ENCODE measurements around the gene KRT5. TPM values are rescaled to one million over a fixed set of nuclear protein-coding genes. Genes with fewer than 3 reads are reported as not detected.
A peak's percentile ranks its signal among the peaks of the same experiment; 100 is the strongest.

Gene KRT5
- total RNA-seq, 4 donors from 2014 or later, result 3,026 to 9,625 (median 8,067) TPM

- no peak for TF ChIP-seq EP300 (IDR thresholded peaks at IDR 0.05)
- no peak for TF ChIP-seq POLR2AphosphoS5 (IDR thresholded peaks at IDR 0.05)
- no peak for TF ChIP-seq CTCF (IDR thresholded peaks at IDR 0.05)
- no peaks in the 10 kb centered on the region for H3K36me3 ChIP-seq
- no peak overlapping the region for H3K4me3 ChIP-seq
- no peaks in the 10 kb centered on the region for H3K9me3 ChIP-seq
- no peak overlapping the region for H3K27ac ChIP-seq
- 100% methylated on average over 1 of the region's 5 CpGs for WGBS
- no peaks in the 10 kb centered on the region for H3K4me1 ChIP-seq
- H3K27me3 ChIP-seq, result peaks cover 10% of the 10 kb centered on the region
- no peak for DNase-seq (ENCODE audit: low spot score in 2 of 2)
Observed at GRCh38 chr12:52552055-52552454, 31.9 kb upstream of the KRT5 start.

- TF ChIP-seq POLR2A (IDR thresholded peaks at IDR 0.05) (no peak), POLR2AphosphoS5 (IDR thresholded peaks at IDR 0.05) (no peak), CTCF (IDR thresholded peaks at IDR 0.05) (no peak), EP300 (IDR thresholded peaks at IDR 0.05) (no peak)
- Histone ChIP-seq H3K36me3 (no peaks in the 10 kb centered on the region), H3K4me3 (no peak overlapping the region), H3K9me3 (no peaks in the 10 kb centered on the region), H3K27me3 (peaks cover 10% of the 10 kb centered on the region), H3K4me1 (no peaks in the 10 kb centered on the region), H3K27ac (no peak overlapping the region)
- 63% methylated on average over 6 of the region's 6 CpGs for WGBS
- no peak for DNase-seq (ENCODE audit: low spot score in 2 of 2)
Observed at GRCh38 chr12:52551216-52551865, 31.1 kb upstream of the KRT5 start.

DNA sequence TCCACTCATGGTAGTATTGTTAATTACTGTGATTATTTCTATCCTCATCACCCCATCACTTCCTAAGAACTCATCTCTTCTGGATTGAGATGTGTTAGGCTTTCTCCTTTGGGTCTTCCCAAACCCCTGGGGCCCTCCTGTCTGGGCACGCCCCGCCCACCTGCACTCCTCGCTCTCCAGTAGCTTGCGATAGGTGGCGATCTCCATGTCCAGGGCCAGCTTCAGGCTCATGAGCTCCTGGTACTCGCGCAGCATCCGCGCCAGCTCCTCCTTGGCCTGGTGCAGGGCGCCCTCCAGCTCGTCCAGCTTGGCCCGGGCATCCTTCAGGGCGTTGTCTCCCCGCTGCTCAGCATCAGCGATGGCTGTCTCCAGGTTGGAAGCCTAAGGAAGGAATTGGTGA is 25.9 kb upstream of the KRT5 start:
- no peak overlapping the region for H3K27ac ChIP-seq
- TF ChIP-seq EP300 (IDR thresholded peaks at IDR 0.05), result no peak
- TF ChIP-seq POLR2AphosphoS5 (IDR thresholded peaks at IDR 0.05), result no peak
- no peak for TF ChIP-seq CTCF (IDR thresholded peaks at IDR 0.05)
- TF ChIP-seq POLR2A (IDR thresholded peaks at IDR 0.05), result no peak
- peaks cover 19% of the 10 kb centered on the region for H3K4me1 ChIP-seq
- no peaks in the 10 kb centered on the region for H3K27me3 ChIP-seq
- no peak overlapping the region for H3K4me3 ChIP-seq
- no peaks in the 10 kb centered on the region for H3K36me3 ChIP-seq
- no peak for DNase-seq (ENCODE audit: low spot score in 2 of 2)
- H3K9me3 ChIP-seq, result no peaks in the 10 kb centered on the region
- 83% methylated on average over 15 of the region's 15 CpGs for WGBS

DNA sequence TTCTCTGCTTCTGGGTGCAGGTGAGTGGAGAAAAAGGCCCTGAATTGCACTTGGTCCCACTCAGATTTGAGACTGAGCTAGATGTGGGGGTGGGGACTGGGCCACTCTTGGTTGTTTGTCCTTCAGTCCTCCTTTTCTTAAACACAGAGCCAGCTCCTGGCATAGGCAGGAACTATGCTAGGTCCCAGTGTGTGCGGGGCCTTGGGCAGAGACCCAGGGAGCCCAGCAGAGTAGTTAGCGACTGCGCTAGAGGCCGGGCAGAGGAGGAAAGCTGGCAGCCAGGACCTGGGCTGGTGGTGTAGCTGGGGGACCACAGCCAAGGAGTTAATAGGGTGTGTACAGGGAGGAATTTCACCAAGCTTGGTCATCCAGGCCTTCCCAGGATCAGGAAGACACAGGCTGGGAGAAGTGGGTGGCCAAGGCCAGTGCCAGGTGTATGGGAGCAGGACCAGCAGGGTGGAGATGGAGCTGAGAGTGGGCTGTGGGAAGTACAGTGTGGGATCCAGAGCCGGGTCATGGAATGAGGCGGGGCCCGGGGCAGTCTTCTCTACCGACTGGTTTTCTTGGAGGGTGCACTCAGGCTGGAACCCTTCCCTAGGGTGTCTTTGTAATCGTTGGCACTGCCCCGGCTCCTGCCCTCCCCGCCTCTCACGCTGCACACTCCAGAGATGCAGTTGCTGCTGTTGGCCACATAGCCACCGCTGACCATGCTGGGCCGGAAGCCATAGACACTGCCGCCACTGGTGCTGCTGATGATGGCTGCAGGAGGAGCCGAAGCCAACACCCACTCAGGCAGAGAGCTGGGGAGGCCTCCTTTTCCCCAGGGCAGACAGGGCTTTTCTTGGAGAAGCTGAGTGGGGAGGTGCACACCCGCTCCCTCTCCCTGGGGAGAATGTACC is 24.0 kb upstream of the KRT5 start:
- no peak for DNase-seq (ENCODE audit: low spot score in 2 of 2)
- peak in 1 of 2 donors; percentile 24 for TF ChIP-seq CTCF (IDR thresholded peaks at IDR 0.05)
- no peak for TF ChIP-seq EP300 (IDR thresholded peaks at IDR 0.05)
- WGBS, result 28% methylated on average over 16 of the region's 17 CpGs
- Histone ChIP-seq H3K9me3 (no peaks in the 10 kb centered on the region), H3K27ac (peak overlapping the region; percentile 51), H3K4me1 (peaks cover 35% of the 10 kb centered on the region), H3K36me3 (no peaks in the 10 kb centered on the region), H3K4me3 (no peak overlapping the region), H3K27me3 (no peaks in the 10 kb centered on the region)

- no peaks in the 10 kb centered on the region for H3K9me3 ChIP-seq
- H3K4me3 ChIP-seq, result no peak overlapping the region
- TF ChIP-seq CTCF (IDR thresholded peaks at IDR 0.05) (no peak), POLR2AphosphoS5 (IDR thresholded peaks at IDR 0.05) (no peak), EP300 (IDR thresholded peaks at IDR 0.05) (no peak), POLR2A (IDR thresholded peaks at IDR 0.05) (no peak)
- H3K36me3 ChIP-seq, result no peaks in the 10 kb centered on the region
- peaks cover 40% of the 10 kb centered on the region for H3K4me1 ChIP-seq
- no peak for DNase-seq (ENCODE audit: low spot score in 2 of 2)
- WGBS, result 81% methylated on average over 7 of the region's 7 CpGs
- no peaks in the 10 kb centered on the region for H3K27me3 ChIP-seq
- no peak overlapping the region for H3K27ac ChIP-seq
Observed at GRCh38 chr12:52542785-52543318, 22.7 kb upstream of the KRT5 start.

All from suprapubic skin (tissue), 4 donors.